GM21528 (cell line): ENCODE data around the gene PPFIA3.
"Not testable (repeated sequence)": the region's sequence is repeated elsewhere in the genome, so short reads cannot be mapped to it uniquely, and the experiment has no call there.

Experiments used
- ATAC-seq: cut with Tn5 transposase; IDR thresholded peaks from one replicate; pipeline ENCODE4 v1.9.1; 2021; ENCODE audit warnings: mild to moderate bottlenecking, moderate library complexity; ENCODE audit not compliant: unreplicated experiment, low FRiP score

PPFIA3 gene

DNA sequence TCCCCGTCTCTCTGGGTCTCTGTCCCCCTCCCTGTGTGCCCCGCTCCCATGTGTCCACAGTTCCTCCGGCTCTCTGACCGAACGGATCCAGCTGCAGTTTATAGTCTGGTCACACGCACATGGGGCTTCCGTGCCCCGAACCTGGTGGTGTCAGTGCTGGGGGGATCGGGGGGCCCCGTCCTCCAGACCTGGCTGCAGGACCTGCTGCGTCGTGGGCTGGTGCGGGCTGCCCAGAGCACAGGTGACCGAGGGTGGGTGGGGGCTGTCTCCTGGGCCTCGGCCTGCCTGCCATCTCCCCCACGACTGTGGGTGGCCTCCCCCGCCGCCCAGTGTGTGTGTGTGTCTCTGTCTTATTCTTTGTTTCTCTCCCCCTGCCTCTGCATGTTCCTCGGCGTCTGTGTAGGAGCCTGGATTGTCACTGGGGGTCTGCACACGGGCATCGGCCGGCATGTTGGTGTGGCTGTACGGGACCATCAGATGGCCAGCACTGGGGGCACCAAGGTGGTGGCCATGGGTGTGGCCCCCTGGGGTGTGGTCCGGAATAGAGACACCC, 48.6 kb downstream of the PPFIA3 start:
- ATAC-seq: no peak

DNA sequence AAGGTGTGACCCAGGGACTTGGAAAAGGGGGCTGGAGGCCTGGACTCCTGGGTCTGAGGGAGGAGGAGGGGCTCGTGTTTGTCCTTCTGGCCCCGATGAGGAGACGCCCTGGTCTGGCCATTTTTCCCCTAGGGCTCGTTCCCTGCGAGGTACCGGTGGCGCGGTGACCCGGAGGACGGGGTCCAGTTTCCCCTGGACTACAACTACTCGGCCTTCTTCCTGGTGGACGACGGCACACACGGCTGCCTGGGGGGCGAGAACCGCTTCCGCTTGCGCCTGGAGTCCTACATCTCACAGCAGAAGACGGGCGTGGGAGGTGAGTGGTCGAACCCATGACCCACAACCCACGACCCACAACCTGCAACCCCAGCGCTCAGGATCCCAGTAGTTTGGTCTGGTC, 49.1 kb downstream of the PPFIA3 start:
- no peak for ATAC-seq

DNA sequence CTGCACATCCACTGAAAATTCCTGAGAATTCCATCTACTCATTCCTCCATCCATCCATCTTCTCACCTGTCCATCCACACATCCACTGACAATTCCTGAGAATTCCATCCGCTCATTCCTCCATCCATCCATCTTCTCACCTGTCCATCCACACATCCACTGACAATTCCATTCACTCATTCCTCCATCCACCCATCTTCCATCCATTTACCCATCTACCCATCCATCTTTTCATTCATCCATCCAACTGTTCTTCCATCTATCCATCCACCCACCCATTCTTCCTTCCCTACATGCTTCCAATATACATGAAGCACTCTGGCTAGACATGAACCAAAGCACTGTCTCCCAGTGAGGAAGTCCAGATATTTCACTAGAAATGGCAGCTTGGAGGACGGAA, 53.9 kb downstream of the PPFIA3 start:
- no peak for ATAC-seq

DNA sequence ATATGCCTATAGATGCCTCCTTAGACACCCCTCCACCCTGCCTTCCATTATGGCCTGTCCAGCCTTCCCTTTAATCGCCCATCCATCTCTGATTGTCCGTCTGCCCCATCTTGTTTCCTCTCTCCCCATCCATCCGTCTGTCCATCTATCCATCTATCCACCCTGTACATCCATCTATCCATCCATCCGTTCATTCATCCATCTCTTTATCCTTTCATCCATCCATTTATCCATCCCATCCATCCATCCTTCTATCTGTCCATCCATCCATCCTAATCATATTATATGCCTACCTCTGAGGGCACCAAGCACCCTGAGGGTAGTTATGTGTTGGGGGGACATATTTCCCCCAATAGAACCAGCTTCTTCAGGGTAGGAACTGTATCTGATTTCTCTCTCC, 61.3 kb downstream of the PPFIA3 start:
- ATAC-seq: no peak

DNA sequence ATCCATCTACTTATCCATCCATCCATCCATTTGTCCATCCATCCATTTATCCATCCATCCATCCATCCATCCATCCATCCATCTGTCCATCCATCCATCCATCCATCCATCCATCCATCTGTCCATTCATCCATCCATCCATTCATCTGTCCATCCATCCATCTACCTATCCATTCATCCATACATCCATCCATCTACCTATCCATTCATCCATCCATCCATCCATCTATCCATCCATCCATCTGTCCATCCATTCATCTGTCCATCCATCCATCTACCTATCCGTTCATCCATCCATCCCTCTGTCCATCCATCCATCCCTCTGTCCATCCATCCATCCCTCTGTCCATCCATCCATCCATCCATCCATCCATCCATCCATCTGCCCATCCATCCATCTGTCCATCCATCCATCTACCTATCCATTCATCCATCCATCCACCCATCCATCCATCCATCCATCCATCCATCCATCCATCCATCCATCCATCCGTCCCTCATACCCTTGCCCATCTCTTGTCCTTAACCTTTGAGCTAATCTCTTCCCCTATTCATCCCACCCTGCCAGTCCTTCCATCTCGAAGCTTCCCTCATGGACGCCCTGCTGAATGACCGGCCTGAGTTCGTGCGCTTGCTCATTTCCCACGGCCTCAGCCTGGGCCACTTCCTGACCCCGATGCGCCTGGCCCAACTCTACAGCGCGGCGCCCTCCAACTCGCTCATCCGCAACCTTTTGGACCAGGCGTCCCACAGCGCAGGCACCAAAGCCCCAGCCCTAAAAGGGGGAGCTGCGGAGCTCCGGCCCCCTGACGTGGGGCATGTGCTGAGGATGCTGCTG, 62.9 kb downstream of the PPFIA3 start:
- not testable (repeated sequence) for ATAC-seq

DNA sequence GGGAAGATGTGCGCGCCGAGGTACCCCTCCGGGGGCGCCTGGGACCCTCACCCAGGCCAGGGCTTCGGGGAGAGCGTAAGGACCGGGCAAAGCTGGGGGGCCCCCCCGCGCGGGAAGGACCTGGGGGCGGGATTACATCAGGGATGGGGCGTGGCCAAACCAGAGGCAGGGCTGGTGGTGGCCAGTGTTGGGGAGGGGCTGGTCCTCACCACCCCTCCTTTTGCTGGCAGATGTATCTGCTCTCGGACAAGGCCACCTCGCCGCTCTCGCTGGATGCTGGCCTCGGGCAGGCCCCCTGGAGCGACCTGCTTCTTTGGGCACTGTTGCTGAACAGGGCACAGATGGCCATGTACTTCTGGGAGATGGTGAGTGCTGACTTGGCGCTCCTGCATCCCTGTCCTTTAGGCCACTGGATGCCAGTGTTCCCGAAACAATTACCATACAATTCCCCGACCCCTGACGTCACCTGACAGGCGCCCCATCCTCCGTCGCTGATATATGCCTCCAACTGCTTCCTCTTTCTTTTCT, 63.6 kb downstream of the PPFIA3 start:
- ATAC-seq: no peak

DNA sequence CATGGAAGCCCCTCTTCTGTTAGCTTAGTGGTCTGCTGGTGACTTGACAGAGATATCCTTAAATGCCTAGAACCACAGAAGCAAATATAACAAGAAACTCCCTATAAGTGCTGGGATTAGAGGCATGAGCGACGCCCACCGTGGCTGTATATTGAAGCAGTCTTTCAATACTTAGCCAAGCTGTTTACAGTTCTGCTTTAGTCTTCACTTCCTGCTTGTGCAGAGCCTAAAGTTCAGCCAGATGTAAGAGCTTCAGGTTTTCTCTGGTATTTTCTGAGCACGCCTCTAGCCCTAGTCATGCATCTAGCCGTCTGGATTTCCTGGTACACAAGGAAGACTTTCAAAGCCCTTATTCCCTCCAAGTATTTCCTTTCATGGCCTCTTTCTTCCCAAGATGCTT, 66.8 kb downstream of the PPFIA3 start:
- no peak for ATAC-seq

DNA sequence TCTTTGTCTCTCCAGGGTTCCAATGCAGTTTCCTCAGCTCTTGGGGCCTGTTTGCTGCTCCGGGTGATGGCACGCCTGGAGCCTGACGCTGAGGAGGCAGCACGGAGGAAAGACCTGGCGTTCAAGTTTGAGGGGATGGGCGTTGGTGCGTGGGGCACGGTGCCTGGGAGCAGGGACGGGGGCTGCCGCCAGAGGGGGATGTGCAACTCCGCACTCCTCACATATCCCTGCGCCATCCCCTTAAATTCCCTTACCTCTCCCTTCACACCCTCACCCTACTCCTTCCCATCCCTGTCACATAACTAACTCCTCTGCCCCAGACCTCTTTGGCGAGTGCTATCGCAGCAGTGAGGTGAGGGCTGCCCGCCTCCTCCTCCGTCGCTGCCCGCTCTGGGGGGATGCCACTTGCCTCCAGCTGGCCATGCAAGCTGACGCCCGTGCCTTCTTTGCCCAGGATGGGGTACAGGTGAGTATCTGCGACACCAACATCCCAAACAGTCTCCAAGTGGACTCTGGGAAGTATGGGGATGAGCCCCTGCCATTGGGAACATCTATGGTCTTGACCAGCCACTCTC, 69.4 kb downstream of the PPFIA3 start:
- ATAC-seq: no peak

DNA sequence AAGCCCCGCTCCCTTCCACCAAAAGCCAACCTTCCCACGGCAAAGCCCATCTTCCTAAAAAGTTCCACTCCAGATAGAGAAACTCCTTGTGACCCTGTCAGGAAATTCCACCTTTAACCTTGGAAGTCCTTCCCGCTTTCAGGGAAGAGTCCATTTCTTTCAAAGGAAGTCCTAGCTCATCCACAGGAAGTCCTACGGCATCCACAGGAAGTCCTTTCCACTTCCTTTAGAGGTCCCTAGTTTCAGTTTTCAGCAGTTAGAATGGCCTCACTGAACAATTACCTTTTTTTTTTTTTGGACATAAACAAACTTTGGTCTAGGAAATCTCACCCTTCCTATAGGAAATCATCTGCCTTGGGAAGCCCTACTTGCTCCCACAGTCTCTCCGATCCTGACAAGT, 69.9 kb downstream of the PPFIA3 start:
- ATAC-seq: no peak

DNA sequence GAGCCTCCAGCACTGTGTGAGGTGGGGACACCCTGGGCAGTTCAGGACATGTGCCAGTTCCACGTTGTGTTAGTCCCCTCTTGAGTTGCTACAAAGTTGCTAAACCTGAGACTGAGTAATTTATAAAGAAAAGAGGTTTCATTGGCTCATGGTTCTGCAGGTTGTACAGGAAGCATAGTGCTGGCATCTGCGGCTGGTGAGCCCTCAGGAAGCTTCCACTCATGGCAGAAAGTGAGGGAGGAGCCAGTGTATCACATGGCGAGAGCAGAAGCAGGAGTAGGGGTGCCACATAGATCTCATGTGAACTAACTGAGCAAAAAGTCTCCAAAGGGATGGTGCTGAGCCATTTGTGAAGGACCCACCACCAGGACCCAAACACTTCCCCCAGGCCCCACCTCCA, 71.4 kb downstream of the PPFIA3 start:
- ATAC-seq: no peak

DNA sequence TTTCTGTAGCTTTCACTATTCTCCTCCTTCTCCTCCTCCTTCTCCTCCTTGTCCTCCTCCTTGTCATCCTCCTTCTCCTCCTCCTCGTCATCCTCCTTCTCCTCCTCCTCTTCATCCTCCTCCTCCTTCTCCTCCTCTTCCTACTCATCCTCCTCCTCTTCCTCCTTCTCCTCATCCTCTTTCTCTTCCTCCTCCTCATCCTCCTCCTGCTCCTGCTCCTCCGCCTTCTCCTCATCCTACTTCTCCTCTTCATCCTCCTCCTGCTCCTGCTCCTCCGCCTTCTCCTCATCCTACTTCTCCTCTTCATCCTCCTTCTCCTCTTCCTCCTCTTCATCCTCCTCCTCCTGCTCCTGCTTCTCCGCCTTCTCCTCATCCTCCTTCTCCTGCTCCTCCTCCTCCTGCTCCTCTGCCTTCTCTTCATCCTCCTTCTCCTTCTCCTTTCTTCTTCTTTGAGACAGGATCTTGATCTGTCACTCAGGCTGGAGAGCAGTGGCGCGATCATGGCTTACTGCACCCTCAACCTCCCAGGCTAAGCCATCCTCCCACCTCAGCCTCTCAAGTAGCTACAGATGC, 74.6 kb downstream of the PPFIA3 start:
- ATAC-seq: no peak

DNA sequence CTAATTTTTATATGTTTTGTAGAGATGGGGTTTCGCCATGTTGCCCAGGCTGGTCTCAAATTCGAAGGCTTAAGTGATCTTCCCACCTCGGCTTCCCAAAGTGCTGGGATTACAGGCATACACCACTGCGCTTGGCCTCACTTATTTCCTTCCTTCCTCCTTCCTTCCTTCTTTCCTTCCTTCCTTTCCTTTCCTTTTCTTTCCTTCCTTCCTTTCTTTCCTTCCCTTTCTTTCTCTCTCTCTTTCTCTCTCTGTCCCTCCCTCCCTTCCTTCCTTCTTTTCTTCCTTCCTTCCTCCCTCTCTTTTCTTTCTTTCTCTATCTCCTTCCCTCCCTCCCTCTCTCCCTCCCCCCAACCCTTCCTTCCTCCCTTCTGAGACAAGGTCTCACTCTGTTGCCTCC, 75.1 kb downstream of the PPFIA3 start:
- ATAC-seq: no peak

DNA sequence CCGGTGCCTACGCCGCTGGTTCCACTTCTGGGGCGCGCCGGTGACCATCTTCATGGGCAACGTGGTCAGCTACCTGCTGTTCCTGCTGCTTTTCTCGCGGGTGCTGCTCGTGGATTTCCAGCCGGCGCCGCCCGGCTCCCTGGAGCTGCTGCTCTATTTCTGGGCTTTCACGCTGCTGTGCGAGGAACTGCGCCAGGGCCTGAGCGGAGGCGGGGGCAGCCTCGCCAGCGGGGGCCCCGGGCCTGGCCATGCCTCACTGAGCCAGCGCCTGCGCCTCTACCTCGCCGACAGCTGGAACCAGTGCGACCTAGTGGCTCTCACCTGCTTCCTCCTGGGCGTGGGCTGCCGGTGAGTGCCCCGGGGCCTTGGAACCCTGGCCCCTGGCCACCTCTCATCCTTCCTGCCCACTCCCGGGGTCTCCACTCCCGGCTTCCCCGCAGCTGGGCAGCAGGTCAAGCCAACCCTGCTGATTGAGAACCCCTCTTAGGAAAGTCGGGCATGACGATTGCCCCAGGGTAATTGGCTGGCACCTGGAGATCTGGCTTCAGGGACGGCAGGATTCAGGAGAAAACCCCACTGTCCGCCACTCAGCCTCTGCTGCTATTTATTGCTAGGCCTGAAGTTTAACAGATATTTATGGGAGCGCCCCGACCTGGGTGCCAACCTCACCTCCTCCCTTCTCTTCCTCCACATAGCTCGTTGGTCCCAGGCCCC, 77.3 kb downstream of the PPFIA3 start:
- ATAC-seq: no peak

DNA sequence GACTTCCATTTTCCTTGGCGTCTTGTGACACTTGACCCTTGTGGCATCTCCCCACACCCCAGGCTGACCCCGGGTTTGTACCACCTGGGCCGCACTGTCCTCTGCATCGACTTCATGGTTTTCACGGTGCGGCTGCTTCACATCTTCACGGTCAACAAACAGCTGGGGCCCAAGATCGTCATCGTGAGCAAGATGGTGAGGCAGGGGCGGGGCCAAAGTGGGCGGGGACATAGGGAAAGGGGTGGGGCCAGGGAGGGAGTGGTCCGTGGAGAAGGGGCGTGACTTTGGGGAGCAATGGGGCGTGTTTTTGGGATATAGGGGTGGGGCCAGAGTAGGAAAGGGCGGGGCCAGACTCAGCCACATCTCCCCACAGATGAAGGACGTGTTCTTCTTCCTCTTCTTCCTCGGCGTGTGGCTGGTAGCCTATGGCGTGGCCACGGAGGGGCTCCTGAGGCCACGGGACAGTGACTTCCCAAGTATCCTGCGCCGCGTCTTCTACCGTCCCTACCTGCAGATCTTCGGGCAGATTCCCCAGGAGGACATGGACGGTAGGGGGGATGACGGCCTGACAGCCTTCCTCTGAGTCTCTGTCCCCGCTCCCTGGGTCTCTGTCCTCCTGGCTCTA, 81.0 kb downstream of the PPFIA3 start:
- ATAC-seq: no peak
